RPMI8226 (cell line): ENCODE measurements around the gene IMMP2L.
"Not testable (repeated sequence)": the region's sequence is repeated elsewhere in the genome, so short reads cannot be mapped to it uniquely, and the experiment has no call there.

Experiments used
- DNase-seq: peaks from one replicate; pipeline ENCODE4 v3.0.0-alpha.2; 2015

IMMP2L gene

GRCh38 chr7:111255576-111255975 is 306.7 kb downstream of the IMMP2L start:
- DNase-seq, result no peak

DNA sequence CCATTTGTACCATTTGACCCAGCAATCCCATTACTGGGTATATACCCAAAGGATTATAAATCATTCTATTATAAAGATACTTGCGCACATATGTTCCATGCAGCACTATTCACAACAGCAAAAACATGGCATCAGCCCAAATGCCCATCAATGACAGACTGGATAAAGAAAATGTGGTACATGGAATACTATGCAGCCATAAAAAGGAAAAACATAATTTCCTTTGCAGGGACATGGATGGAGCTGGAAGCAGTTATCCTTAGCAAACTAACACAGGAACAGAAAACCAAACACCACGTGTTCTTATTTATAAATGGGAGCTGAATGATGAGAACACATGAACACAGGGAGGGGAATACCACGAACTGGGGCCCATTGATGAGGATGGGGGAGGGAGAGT is 310.9 kb downstream of the IMMP2L start:
- DNase-seq, result not testable (repeated sequence)

DNA sequence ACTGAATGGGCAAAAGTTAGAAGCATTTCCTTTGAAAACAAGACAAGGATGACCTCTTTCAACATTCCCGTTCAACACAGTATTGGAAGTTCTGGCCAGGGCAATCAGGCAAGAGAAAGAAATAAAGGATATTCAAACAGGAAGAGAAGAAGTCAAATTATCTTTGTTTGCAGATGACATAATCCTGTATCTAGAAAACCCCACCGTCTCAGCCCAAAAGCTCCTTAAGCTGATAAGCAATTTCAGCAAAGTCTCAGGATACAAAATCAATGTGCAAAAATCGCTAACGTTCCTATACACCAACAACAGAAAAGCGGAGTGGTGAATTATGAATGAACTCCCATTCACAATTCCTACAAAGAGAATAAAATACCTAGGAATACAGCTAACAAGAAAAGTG is 312.5 kb downstream of the IMMP2L start:
- DNase-seq, result not testable (repeated sequence)

DNA sequence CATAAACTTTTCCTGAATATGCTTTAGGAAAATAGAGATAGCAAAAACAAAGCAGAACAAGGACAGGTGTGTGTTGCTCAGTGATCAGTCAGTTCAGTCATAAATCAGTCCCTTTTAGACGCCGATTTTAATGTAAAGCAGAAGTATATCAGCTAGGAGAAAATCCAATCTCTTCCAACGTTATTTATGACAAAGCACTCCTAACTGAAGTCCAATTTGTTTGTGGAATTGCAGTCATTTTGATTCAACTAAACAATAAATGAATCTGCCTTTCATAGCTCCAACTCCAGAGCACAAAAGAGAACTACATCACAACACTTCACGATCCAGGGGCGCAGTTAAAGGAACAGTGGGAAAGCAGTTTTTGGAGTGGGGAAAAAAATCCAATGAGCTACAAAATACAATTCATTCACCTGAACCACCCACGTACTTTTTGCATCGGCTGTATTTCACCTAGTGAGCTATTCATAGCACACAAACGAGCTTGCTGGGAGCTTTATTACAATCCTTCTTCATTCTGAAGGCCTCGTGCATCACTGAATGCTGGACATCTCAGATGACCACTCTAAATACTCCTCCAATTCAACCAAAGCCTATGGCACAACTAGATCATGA is 320.0 kb downstream of the IMMP2L start:
- DNase-seq, result no peak

DNA sequence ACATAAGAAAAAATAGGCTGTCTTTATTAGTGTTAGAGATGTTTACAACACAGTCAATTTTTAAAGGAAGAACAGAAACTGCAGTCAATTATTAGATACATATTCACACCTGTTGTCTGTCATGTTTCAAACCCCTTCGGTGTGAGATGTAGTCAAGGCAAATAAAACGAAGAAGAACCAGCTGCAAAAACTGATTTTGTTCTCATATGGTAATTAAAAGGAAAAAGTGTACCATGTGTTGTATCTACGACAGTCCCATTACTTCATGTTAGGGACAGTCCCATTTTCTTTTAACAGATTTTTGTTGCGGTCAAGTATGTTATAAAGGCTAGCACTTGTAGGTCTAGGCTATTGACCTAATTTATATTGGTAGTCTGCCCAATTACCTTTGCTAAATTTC is 321.9 kb downstream of the IMMP2L start:
- no peak for DNase-seq

DNA sequence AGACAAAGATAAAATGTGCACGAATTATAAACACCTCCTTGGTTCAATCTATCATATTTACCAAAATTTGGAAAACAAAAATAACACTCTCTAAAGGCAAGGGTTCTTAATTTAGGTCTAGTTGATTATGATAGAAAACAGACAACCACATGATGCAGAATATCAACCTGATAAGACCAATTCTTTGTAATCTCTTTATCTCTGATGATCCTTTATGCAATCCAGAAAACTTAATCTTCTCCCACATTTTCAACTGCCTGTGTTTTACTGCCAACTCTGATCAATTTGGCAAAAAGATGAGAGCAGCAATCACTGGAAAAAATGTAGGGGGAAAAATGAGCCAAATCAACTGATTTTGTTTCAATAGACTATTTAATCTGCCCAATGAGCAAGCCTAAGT is 322.9 kb downstream of the IMMP2L start:
- no peak for DNase-seq

DNA sequence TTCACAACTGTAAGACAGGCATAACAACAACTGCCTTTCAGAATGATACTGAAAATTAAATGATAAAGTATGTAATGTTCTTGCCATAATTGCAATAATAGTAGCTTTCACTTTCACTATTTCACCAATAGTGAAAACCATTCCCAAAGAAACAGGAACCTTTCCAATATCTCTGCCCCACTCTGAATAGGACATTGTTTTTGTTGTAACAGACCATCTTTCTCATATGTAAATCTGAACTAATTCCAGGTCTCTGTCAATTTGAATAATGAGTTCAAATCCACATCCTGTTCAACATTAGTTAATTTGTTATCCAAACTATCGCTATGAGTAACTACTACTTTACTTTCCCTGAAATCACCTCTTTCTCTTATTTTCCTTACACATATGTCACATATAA is 323.4 kb downstream of the IMMP2L start:
- no peak for DNase-seq

DNA sequence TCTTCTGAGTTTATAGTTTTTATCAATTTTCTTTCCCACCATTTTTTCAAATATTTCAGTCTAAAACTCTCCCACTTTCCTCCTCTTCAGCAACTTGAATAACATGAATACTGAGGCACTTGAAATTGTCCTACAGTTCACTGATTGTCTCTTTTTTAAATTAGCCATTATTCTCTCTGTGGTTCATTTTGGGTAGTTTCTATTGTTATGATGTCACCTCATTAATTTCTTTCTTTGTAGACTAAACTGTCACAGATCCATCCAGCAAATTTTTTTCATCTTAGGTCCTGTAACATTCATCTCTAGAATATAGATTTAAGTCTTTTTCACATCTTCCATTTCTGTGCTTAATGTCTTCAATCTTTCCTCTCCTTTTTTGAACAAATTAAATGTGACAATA is 326.6 kb downstream of the IMMP2L start:
- no peak for DNase-seq

DNA sequence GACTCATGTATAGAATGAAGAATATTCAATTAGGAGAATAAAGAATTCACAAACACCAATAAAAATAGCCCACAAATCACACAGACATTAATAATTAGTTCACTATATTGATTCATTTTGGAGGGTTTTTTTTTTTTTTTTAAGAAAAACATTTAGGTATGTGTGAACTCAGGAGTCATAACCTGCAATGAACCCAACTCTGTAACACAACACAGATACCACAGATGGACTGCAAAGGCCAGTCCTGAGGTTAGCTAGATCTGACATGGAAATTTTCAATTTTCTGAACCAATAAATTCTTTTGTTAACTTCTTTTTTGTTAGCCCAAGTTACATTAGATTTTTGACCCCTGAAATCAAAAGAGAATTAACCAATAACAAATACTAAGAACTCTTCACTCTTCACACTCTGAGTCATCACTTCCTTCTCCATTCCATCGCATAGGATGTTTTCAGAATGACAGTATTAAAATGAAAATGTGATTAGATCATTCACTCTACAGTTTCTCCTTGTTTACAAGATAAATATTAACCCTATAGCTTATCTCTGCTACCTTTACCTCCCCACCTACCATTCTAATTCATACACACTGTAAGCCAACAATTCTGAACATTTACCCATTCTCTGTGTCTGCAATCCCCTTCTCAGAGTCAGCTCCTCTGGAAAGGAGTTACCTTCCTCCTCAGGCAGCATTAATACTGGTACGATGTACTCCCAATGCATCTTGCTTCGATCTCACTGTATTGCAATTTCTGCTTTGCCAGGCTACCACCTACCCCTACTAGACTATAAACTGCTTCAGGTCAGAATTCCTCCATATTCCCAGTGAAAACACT is 329.8 kb downstream of the IMMP2L start:
- no peak for DNase-seq

GRCh38 chr7:111229916-111230315 is 332.4 kb downstream of the IMMP2L start:
- DNase-seq, result no peak

- DNase-seq, result no peak
Measured at GRCh38 chr7:111229181-111229740, 333.0 kb downstream of the IMMP2L start.

DNA sequence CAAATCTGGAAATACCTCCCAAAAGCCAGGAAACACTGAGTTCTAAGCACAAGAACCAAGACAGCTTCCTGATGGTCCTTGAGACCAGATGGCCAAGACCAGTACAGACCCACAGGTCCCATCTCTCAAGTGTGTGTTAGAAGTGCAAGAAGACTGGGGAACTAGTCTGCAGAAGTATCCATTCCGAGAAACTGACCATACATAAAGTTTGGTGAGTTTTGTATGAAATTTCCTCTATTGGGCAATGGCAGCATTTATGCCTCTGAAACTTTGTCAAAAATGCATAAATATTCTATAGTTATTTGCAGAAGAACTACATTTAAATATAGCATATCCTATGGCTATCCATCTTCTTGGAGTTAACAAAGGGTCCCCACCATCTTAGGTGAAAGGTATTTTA is 333.9 kb downstream of the IMMP2L start:
- no peak for DNase-seq

- DNase-seq, result no peak
Measured at GRCh38 chr7:111226800-111227199, 335.5 kb downstream of the IMMP2L start.

GRCh38 chr7:111224354-111225231 is 337.7 kb downstream of the IMMP2L start:
- no peak for DNase-seq

DNA sequence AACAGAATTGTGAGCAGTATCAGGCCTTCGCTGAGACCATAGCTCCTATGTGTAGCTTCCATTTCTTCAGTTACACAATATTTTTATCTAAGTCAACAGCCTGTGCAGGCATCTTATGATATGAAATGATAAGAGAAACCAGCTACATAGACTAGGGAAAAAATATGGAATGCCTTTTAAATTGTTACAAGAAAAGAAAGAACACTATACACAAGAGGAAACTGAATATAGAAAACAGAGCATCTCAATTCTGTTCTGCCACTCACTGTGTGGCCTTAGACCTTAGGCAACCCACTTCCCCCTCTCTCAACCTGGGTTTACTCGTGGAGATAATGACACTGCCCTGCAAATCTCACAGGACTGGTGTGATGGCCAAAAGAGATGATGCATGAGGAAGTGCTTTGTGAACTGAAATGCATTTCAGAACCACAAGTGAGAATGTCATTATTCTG is 338.5 kb downstream of the IMMP2L start:
- DNase-seq, result no peak

DNA sequence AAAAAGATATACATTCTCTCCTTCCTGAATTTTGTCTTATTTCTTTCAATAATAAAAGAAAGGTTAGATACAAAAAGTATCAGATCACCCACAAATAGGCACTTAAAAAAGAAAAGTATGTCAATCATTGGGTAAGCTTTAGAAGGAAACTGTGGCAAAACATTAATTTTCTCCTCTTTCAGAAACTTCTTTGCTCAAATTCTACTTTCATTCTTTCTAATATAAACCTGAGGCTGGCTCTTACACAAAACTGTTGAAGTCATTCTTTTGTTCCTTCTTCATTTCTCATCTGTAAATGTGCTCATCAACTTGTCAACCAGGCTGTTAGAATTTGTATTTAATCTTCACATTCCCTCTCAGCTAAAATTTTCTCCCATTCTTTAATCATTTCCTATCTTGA is 346.7 kb downstream of the IMMP2L start:
- DNase-seq, result no peak

- no peak for DNase-seq
Measured at GRCh38 chr7:111212857-111213523, 349.3 kb downstream of the IMMP2L start.

DNA sequence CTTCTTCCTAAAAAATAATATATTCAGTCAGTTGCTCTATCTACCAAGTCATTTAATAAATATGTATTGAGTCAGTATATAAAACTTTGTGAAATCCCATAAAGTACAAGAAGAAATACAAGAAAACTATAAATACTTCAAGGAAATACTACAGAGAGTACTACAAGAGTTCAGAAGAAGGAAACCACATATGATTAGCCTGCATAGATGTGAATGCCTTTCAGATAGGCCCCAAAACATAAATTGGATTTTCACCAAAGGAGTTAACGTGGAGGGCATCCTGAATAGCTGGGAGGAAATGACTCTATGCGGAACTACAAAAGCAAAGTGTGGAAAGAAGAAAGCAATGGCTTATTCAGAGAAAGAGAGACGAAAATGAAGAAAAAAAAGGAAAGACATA is 351.3 kb downstream of the IMMP2L start:
- DNase-seq, result no peak

GRCh38 chr7:111210043-111210442 is 352.2 kb downstream of the IMMP2L start:
- DNase-seq, result no peak

- DNase-seq, result no peak
Measured at GRCh38 chr7:111205251-111205650, 357.0 kb downstream of the IMMP2L start.

DNA sequence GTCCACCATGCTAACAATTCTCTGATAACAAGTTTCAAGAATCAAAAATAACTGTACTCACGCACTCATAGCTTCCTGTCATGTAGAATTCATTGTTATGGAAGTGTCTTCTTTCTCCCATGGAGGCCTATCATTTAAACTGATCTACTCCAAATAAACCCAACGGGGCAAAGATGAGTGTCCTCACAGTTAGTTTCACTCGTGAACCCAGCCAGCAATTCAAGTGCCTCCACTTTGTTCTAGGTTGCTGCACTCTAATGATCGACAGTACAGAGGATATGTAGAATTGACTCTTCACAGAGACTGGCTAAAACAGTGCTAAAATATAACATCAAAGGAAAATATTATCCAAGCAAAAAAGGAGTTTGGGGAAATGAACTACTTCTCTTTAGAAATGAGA is 360.0 kb downstream of the IMMP2L start:
- no peak for DNase-seq

- DNase-seq, result no peak
Measured at GRCh38 chr7:111199643-111200042, 362.6 kb downstream of the IMMP2L start.

DNA sequence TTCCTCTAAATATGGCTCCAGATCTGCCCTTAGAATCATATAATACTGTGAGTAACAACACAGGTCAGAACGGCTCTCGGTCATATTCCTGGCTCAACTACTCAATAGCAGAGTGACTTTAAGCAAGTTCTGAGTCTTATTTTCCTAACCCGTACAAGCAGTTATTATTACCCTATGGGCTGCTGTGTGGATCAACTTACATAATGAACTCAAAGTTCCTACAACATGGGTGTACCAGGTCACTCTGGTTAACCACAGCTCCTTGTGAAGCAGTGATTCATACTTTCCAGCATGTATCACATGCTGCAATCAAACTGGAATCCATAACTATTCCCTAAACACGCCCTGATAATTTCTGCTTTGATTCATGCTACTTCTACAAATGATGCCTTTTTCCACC is 364.0 kb downstream of the IMMP2L start:
- no peak for DNase-seq
